ENCODE results near the gene SH3BP4.
"Not testable (repeated sequence)": the region's sequence is repeated elsewhere in the genome, so short reads cannot be mapped to it uniquely, and the experiment has no call there.

SH3BP4 gene

GRCh38 chr2:235017441-235017840 lies 65.6 kb downstream of the SH3BP4 start:
- DNase-seq (ENCODE audit: extremely low read depth, low read depth), result no peak
- TF ChIP-seq CTCF (IDR thresholded peaks at IDR 0.05; ENCODE audit: low read depth, low read length), result no peak

- no peak for TF ChIP-seq CTCF (IDR thresholded peaks at IDR 0.05; ENCODE audit: low read depth, low read length)
- no peak for DNase-seq (ENCODE audit: extremely low read depth, low read depth)
These were observed 67.0 kb downstream of the SH3BP4 start for GRCh38 chr2:235018838-235019237.

- DNase-seq (ENCODE audit: extremely low read depth, low read depth), result not testable (repeated sequence)
These were observed 68.3 kb downstream of the SH3BP4 start for GRCh38 chr2:235020141-235020540.

GRCh38 chr2:235021752-235022151 lies 69.9 kb downstream of the SH3BP4 start:
- peak; percentile 15 for DNase-seq (ENCODE audit: extremely low read depth, low read depth)
- no peak for TF ChIP-seq CTCF (IDR thresholded peaks at IDR 0.05; ENCODE audit: low read depth, low read length)

- no peak for DNase-seq (ENCODE audit: extremely low read depth, low read depth)
- no peak for TF ChIP-seq CTCF (IDR thresholded peaks at IDR 0.05; ENCODE audit: low read depth, low read length)
These were observed 72.5 kb downstream of the SH3BP4 start for GRCh38 chr2:235024191-235024860.

- no peak for DNase-seq (ENCODE audit: extremely low read depth, low read depth)
- no peak for TF ChIP-seq CTCF (IDR thresholded peaks at IDR 0.05; ENCODE audit: low read depth, low read length)
These were observed 73.3 kb downstream of the SH3BP4 start for GRCh38 chr2:235024931-235025773.

- TF ChIP-seq CTCF (IDR thresholded peaks at IDR 0.05; ENCODE audit: low read depth, low read length), result no peak
- DNase-seq (ENCODE audit: extremely low read depth, low read depth), result peak; percentile 15
These were observed 74.2 kb downstream of the SH3BP4 start for GRCh38 chr2:235025800-235026536.
